Astrocyte of the cerebellum (primary cell): ENCODE data around the gene RACK1.
"Not testable (repeated sequence)": the region's sequence is repeated elsewhere in the genome, so short reads cannot be mapped to it uniquely, and the experiment has no call there.

Experiments
- DNase-seq: peaks from one replicate; pipeline ENCODE4 v3.0.0-alpha.2; 2011; ENCODE audit warnings: low read depth
- H3K4me3 ChIP-seq: 2 replicates; pipeline ENCODE4 v1.5.1; 2011; ENCODE audit warnings: mild to moderate bottlenecking, low read depth, low read length, moderate library complexity
- in situ Hi-C: cut with HindIII; loops from 2 replicates; pipeline ENCODE4 v1.10.0; 2017; ENCODE audit warnings: low sequenced_read_pairs
- TF ChIP-seq, protein P1 (sequence below): IDR thresholded peaks from 2 replicates; pipeline ENCODE4 v1.5.1; 2012; ENCODE audit warnings: low read length, low read depth, moderate library complexity, mild to moderate bottlenecking; ENCODE audit errors: missing control alignments

RACK1 gene

DNA sequence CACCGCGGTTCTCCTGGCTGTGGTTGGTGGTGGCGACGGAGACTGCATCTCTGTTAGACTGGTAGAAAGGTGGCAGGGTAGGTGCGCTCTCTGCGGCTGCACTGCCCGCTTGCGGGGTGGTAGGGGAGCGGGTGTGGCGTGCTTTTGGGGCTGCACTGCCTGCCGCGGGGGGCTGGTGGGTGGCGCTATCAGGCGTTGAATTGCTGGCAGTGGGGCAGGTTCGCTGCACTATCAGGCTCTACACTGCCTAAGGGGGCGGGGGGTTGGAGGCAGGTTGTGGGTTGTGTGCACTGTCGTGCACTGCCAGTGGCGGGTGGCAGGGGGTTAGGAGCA, 38.2 kb upstream of the RACK1 start:
- in situ Hi-C loops = no loop called here
- TF ChIP-seq, protein P1, sequence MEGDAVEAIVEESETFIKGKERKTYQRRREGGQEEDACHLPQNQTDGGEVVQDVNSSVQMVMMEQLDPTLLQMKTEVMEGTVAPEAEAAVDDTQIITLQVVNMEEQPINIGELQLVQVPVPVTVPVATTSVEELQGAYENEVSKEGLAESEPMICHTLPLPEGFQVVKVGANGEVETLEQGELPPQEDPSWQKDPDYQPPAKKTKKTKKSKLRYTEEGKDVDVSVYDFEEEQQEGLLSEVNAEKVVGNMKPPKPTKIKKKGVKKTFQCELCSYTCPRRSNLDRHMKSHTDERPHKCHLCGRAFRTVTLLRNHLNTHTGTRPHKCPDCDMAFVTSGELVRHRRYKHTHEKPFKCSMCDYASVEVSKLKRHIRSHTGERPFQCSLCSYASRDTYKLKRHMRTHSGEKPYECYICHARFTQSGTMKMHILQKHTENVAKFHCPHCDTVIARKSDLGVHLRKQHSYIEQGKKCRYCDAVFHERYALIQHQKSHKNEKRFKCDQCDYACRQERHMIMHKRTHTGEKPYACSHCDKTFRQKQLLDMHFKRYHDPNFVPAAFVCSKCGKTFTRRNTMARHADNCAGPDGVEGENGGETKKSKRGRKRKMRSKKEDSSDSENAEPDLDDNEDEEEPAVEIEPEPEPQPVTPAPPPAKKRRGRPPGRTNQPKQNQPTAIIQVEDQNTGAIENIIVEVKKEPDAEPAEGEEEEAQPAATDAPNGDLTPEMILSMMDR = no peak
- DNase-seq = no peak
- no peak overlapping the region for H3K4me3 ChIP-seq

DNA sequence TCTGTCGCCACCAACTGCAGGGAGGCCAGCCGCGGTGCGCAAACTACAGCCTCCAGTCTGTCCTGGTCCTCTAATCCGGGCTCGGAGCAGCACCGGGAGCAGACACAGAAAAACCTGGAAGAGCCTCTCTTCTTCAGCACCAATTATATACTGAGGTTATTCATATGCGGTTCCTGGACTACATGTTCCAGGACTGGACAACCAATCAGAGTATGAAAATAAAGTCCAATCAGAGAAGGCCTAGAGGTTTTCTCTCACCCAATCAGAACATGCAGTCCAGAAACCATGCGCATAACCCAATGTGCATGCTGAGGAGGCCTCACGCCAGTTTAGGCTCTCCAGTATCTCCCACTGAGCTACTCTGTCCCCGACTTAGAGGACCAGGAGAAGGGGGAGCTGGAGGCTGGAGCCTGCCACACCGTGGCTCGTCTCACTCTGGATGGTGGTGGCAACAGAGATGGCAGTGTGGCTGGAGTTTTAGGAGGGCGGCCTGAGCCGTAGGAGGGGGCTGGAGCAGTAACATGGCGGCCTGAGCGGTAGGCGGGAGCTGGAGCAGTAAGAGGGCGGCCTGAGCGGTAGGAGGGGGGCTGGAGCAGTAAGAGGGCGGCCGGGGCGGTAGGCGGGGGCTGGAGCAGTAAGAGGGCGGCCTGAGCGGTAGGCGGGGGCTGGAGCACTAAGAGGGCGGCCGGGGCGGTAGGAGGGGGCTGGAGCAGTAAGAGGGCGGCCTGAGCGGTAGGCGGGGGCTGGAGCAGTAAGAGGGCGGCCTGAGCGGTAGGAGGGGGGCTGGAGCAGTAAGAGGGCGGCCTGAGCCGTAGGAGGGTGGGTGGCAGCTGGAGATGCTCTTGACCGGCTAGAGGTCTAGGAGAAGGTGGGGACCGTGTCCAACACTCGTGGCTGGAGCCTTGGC, 37.6 kb upstream of the RACK1 start:
- in situ Hi-C loops = no loop called here
- TF ChIP-seq, protein P1 = no peak
- no peak overlapping the region for H3K4me3 ChIP-seq
- no peak for DNase-seq

DNA sequence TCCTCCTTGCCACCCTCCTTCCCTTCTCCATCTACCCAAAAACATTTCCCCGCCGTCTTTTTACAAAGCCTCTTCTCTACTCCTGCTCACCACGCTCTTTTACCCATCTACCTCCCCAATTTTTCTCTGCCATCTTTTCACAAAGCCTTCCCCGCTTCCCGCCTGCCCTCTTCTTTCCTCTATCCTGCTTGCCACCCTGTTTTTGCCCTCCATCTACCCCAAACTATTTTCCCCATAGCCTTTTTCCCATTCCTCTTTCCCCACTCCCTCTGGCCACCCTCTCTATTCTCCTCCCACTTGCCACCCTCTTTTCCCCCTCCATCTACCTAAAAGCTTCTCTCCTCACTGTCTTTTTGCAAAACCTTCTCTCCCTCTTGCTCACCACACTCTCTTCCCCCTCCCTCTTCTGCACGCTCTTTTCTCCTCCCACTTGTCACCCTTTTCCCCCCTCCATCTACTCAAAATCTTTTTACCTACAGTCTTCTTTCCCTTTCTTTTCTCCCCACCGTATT, 36.6 kb upstream of the RACK1 start:
- TF ChIP-seq, protein P1 = no peak
- in situ Hi-C loops = no loop called here
- no peak for DNase-seq
- no peak overlapping the region for H3K4me3 ChIP-seq

DNA sequence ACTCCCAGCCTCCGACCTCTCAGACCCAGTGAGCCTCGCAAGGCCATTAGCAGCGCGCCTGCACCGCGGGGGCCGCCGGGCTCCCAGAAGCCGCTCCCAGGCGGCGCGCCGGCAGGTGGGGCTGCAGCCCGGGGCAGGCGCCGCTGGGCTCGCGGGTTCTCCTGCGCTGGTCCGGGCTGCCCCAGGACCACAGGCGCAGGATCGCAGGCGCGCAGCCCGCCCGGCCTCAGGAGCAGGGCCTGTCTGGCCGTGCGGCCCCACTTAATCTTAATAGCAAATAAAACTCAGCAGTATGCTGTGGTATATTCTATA, 29.7 kb upstream of the RACK1 start:
- H3K4me3 ChIP-seq, DNase-seq, in situ Hi-C loops: not testable (repeated sequence)

DNA sequence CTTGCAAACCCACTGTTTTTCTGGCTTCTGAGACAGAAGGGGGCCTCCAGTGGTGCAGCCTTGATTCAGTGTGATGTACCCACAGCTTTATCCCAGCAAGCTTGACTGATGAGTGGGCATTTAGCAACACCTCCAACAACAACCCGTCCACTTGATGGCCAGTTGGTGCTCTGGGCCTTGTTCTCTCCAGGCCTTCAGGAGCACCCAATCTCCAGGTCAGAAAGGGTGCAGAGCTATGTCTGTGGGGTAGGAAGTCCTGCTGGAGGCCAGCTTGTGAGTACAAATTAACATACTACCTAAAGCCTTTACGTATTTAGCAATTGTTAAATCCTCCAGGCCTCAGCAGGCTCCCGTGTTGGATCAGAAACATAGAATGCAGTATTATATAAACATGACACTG, 27.4 kb upstream of the RACK1 start:
- no peak overlapping the region for H3K4me3 ChIP-seq
- TF ChIP-seq, protein P1 = no peak
- in situ Hi-C loops = no loop called here
- no peak for DNase-seq

DNA sequence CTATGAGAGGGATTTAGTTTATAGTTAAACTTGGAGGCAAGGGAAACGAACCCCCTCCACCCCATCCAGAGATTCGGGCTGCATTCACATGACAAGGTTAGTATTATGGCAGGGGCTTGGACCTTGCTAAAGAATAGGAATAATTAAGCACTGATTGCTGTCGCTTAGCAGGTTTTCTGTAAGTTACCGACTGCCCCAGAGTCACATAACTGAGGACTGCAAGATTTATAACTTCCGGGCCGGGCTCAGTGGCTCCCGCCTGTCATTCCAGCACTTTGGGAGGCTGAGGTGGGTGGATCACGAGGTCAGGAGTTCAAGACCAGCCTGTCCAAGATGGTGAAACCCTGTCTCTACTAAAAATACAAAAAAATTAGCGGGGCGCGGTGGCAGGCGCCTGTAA, 24.2 kb upstream of the RACK1 start:
- H3K4me3 ChIP-seq, in situ Hi-C loops, DNase-seq: not testable (repeated sequence)

DNA sequence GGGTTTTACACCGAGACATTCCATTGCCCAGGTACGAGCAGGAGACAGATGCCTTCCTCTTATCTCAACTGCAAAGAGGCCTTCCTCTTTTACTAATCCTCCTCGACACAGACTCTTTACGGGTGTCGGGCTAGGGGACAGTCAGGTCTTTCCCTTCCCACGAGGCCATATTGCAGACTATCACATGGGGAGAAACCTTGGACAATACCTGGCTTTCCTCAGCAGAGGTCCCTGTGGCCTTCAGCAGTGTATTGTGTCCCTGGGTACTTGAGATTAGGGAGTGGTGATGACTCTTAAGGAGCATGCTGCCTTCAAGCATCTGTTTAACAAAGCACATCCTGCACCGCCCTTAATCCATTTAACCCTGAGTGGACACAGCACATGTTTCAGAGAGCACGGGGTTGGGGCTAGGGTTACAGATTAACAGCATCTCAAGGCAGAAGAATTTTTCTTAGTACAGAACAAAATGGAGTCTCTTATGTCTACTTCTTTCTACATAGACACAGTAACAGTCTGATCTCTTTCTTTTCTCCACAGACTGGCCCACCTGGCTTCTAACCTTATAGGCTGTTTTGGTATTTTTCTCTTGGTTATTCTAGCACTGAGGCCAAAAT, 23.7 kb upstream of the RACK1 start:
- DNase-seq, H3K4me3 ChIP-seq, in situ Hi-C loops: not testable (repeated sequence)

DNA sequence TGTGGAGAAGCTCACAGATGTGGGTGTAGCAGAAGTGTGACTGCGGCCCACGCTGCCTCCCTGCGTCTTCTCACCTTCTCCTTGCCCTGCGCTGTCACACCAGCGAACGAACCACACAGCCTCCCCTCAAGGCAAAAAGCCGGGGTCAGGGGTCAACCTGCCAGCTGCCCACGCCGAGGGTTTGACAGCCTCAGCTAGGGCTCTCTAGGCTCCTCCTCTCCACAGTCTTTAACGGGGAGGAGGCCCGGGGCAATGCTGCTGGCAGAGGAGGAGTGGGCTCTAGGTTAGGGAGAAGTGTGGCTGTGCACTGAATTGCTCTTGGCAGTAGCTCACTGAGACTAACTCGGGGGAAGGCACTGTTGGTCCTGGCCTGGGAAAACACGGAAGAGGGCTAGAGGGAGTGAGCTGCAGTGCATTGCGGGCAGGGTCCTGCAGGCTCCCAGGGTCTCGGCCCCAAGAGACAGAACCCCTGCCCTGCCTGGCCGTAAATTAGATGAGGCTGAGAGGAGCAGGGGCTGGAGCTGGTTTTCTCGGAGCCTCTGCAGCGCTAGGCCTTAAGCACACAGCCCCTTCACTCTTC, 21.5 kb upstream of the RACK1 start:
- H3K4me3 ChIP-seq = no peak overlapping the region
- no peak for DNase-seq
- in situ Hi-C loops = no loop called here
- TF ChIP-seq, protein P1 = no peak
